H1 (cell line): Measurements from ENCODE around the gene FRMD4A. TPM values are rescaled to one million over a fixed set of nuclear protein-coding genes. Genes with fewer than 3 reads are reported as not detected.

ENCODE experiments used
- ATF3 ChIP-seq: IDR thresholded peaks from 2 replicates; pipeline ENCODE4 v1.6.1; 2011; ENCODE audit warnings: low read depth, mild to moderate bottlenecking, low read length; ENCODE audit not compliant: insufficient read depth
- FOSL1 ChIP-seq: IDR thresholded peaks from 2 replicates; pipeline ENCODE4 v1.6.1; 2011; ENCODE audit warnings: mild to moderate bottlenecking, low read depth, low read length, moderate library complexity; ENCODE audit not compliant: insufficient read depth
- JUND ChIP-seq: IDR thresholded peaks from 2 replicates; pipeline ENCODE4 v1.6.1; 2011; ENCODE audit warnings: mild to moderate bottlenecking, improper control_type of control experiment, low read length
- KDM5A ChIP-seq: fragments of 200-600 bp; IDR thresholded peaks from 2 replicates; pipeline ENCODE4 v1.7.1; 2012; ENCODE audit warnings: mild to moderate bottlenecking, low read length, inconsistent platforms, mixed read lengths
- NANOG ChIP-seq: IDR thresholded peaks from 2 replicates; pipeline ENCODE4 v1.6.1; 2011; ENCODE audit warnings: low read length, low read depth, mild to moderate bottlenecking, inconsistent platforms; ENCODE audit not compliant: insufficient read depth, poor library complexity, severe bottlenecking
- TEAD4 ChIP-seq: IDR thresholded peaks from 2 replicates; pipeline ENCODE4 v1.6.1; 2012; ENCODE audit warnings: low read depth, low read length, inconsistent platforms, mixed read lengths
- polyA plus RNA-seq, 7 experiments: library from polyadenylated mRNA; depleted of rRNA in 3 of 7; stranded (reverse) in 5 of 7; unstranded in 2 of 7; fragments of >200 nt in 5 of 7; fragments of 200-250 nt in 2 of 7; gene quantifications; 1 replicate in 5 of 7; 2 replicates in 1 of 7; 4 replicates in 1 of 7; pipeline versions ENCODE4 v1.2.1 to v1.2.3, GENCODE V29; 2011 to 2013; ENCODE audit warnings: missing spikeins in 2 of 7, mixed read lengths in 2 of 7
- total RNA-seq: library from RNA; stranded (reverse); fragmentation: NEBNext Ultra II Directional; extraction: Animal tissue kit (Norgen Biotek cat#: 25700); gene quantifications from 2 replicates; pipeline ENCODE4 v1.2.1, GENCODE V29; 2021

FRMD4A gene
- total and polyA plus RNA-seq, 2 of the 8 experiments (the other 6 are each of a cell fraction or from before 2014, with no cell fraction given) = 38.6 to 39.6 TPM

- TF ChIP-seq KDM5A (no peak), JUND (no peak), FOSL1 (no peak), ATF3 (no peak), TEAD4 (no peak), NANOG (no peak)
Measured at GRCh38 chr10:13597909-13598308, 732.8 kb downstream of the FRMD4A start (continued).
